Hematopoietic multipotent progenitor cell treated with erythropoietin and hydrocortisone succinate and interleukin-3 and kit ligand, for 15 days (in vitro differentiated cells): ENCODE results near the gene ACMSD.
"Not testable (repeated sequence)": the region's sequence is repeated elsewhere in the genome, so short reads cannot be mapped to it uniquely, and the experiment has no call there.

Source experiments
- DNase-seq: peaks from one replicate; pipeline ENCODE4 v3.0.0-alpha.2; 2015; ENCODE audit warnings: low spot score

The ACMSD gene

DNA sequence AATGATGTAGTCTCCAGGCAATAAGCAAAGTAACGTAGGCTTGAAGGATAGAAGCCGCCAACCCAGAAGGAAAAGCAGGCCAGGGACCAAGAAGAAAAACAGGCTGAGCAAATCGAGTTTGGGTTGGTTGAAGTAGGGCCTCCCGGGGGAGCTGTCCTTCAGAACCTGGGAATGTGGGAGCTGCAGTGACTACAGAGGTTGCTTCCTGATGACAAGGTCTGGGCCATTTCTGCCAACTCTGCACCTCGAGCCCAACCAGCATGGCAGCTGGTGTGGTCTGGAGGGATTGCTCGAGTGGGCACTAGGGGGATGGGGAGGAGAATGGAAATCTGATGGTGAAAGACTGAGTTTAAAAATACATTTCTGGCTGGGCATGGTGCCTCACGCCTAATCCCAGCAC, 14.1 kb downstream of the ACMSD start:
- DNase-seq = no peak

DNA sequence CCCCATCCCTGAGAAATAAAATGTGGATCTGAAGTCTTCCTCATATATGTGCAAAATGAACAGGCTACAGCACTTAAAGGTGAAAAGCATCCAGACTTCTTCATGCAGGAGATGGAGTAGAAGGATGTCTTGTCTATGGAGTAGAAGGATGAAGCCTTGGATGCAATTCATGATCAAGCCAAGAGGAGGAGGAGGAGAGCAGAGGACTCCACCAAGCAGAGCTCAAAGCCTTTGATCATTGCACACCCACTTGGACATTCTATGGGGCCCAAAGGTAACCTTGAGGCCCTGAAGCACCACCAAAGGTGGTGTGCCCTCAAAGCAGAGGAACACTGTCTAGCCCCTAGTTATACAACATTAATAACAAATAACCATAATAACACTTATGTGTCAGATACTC, 17.3 kb downstream of the ACMSD start:
- no peak for DNase-seq

DNA sequence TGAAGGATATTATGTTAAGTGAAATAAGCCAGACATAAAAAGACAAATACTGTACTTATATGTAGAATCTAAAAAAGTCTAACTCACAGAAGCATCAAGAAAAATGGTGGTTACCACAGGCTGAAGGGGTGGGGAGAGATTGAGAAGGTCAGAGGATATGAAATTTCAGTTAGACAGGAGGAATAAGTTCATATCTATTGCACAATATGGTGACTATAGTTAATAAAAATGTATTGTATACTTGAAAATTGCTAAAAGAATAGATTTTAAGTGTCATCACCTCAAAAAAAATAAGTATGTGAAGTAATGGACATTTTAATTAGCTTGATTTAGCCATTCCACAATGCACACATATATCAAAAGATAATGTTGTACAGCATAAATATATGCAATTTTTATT, 19.8 kb downstream of the ACMSD start:
- DNase-seq = no peak

DNA sequence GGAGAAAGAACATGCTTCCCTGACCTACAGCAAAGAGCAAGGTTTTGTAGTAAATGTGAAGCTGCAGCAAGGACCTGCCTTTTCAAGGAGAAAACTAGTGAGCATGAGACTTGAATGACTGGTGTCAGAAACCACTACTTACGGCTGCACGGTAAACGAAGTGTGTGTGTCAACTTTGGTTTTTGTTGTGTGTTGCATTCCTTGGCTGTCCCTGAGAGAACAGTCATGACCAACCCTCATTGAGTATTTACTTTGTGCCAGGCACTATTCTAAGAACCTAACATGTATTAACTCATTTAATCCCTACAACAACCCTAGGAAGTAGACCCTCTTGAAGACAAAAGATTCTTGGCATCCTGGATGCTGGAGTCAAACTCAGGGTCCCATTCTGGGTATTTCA, 22.8 kb downstream of the ACMSD start:
- no peak for DNase-seq

DNA sequence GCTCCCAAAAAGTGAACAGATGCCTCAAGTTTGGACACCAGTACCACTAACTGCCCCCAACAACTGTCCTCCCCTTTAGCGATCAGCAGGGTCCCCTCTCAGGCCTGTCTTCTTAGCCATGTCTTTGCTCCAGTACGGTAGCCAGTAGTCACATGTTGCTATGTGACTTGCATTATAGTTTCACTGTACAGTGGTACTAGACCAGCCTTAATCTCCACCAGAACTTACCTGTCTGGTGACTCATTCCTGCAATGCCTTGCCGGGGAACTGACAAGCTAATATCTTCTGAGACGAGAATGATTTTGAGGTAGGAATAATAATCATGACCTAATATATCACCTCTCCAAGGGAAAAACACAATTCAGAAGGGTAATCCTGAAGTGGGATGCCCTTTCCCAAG, 23.7 kb downstream of the ACMSD start:
- DNase-seq = no peak

DNA sequence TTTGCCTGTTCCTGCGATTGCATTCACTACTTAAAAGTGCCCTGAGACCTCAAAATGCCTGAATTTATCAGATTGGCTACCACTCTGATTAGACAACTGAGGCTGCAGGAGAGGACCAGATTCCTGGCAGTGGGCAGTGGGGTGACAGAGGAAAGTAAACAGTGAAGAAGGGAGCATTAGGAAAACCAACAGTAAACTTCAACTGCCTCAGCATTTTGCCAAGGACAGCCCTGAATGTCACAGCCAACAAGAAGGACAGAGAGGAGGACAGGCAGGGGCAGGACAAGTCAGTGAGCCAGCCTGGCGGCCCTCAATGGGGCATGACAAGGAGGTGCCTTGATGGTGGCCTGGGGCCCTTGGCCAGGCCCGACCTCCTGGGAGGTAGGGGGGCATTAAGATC, 24.3 kb downstream of the ACMSD start:
- DNase-seq = no peak

DNA sequence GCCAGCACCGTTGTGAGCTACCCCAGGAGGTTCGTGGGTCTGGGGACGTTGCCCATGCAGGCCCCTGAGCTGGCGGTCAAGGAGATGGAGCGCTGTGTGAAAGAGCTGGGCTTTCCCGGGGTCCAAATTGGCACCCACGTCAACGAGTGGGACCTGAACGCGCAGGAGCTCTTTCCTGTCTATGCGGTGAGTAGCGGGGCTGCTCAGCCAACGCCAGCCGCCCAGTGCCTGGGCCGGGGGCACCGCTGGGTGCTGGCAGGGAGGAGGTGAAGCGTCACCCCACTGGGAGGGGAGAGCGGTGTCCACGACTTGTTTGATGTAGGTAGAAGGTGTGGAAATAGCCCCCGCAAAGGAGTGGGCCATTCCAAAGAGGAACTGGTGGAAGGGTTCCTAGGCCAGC, 25.0 kb downstream of the ACMSD start:
- DNase-seq = no peak

DNA sequence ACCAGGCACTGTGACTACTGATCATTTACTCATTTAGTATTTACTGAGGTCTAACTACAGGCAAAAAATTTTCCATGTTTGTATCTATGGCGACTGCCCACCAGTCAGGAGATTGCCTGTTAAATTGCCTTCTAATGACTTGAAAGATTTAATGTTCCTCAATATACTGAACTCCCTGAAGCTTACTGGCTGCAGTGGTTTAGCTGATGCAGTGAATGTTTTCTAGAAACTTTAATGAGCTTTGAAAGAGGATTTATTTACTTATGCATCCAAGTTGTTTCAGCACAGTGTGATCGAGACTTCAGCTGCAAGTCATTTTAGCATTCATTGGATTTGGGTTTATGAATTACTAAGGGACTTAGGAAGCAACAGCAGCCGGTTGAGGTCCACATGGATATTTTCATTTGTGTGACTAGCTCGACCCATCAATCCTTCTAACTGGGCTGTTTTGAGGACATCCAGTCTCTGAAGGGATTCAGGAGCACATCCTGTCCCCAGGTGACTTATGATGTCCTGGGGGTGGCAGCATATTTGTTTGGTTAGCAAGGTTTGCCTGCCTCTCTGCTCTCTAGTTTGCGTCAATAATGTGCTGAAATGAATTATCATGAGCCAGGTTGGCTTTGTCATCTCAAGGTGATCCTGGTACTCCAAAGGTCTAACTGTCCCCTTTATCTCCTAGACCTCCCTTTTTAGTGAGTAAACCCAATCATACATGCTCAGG, 26.8 kb downstream of the ACMSD start:
- DNase-seq = no peak

DNA sequence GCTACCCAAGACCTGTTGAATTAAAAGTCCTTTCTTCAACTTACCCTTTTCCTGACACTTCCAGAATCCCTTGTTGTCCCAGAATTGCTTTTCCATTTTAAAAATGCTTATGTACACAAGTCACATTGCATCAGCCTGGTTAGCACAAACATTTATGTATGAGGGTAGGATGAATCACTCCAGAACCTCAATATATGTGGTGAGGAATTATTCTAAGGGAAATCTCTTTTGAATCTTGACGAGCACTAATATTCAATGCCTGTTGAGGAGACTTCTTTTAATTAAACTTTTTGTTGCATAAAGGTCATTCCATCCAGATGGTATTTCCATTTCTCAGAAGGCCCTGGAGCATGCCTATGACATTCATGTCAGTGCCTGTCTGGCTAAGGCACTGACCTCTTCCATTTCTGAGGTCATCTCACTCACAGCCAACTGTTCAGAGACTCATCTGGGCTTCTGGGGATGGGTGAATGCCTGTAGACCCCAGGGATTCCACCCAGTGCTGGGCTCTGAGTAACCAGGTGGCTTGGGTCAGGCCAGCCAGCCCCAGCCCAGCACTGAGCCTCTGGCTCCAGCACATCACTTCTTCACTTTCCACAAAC, 28.2 kb downstream of the ACMSD start:
- no peak for DNase-seq

DNA sequence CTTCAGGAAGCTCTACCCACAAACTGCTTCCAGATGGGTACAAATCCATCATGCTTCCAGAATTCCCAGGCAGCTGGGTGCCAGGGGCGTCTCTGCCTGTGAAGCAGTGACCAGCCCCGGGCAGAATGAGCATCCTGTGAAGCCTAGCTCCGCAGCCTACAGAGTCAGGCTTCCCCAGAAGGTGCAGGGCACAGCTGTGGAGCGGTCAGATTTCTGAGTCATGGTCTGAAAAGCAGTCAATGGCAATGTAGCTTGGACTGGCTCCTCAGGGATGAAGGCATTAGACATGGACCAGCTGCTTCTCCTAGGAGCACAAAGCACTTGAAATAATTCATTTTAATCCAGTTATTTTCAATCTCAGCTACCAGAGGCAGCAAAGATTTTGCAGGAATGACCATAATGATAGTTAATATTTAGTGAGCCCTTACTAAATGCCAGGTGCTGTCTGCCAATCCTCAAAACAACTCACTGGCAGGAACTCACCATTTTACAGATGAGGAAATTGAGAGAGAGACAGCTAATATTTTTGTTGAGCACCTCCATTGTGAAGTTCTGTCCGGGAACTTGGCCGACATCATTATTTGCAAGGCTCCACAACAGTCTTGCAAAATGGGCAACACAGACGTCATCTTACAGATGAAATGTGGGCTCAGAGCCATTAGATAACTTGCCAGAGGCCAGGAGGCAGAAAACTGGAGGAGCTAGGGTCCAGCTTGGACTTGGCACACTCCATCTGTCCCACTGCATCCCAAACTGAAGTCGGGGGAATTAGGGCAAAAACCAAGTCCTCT, 31.7 kb downstream of the ACMSD start:
- DNase-seq = no peak

DNA sequence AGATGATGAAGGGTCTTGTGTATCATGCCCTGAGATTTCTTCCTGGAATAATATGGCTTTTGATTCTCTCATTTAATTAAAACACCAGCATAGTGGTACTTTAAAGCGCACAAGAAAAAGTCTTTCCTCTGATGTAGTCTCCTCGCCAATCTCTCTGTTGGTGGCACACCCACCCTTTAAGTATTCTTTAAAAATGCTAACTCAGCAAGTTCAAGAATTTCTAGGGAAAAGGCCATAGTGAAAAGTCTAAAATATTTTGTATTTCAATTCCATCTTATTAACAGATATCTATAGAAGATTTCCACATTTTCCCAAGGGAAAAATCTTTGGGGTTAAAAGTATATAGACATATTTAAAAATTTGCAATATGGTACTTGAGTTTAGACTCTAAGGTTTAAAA, 34.7 kb downstream of the ACMSD start:
- no peak for DNase-seq

DNA sequence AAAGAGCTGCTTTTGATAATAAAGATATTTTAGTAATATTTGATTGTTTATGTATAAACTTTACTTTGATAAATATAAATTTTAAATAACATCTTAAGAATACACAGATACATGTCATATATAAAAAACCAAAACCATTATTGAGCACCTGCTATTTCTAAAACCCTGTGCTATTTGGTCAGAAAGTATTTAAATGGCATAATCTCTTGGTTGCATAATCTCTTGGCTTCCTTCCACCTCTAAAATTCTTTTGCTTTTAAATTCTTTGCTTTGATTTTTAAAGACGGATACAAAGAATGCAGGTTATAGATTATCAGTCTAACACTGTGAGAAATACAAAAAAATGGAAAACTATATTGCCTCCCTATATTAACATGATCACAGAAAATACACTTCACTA, 36.9 kb downstream of the ACMSD start:
- no peak for DNase-seq

DNA sequence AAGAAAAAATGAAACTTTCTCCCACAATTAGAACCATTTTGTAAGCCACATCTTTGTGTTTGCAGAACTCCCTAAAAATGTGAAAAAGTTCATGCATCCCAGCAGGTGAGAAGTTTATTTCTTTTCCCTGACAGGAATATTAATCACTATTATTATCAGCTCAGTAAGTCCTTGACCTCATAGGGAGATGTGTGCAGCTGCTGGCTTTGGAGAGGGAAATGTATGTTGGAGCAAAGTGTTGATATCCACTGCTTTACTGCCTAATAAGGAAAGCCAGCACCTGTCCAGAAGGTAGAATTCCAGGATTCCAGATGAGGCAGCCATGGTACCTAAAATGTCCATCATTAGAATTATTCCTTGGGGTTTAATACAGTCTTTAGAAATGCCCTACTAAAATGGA, 44.4 kb downstream of the ACMSD start:
- no peak for DNase-seq

DNA sequence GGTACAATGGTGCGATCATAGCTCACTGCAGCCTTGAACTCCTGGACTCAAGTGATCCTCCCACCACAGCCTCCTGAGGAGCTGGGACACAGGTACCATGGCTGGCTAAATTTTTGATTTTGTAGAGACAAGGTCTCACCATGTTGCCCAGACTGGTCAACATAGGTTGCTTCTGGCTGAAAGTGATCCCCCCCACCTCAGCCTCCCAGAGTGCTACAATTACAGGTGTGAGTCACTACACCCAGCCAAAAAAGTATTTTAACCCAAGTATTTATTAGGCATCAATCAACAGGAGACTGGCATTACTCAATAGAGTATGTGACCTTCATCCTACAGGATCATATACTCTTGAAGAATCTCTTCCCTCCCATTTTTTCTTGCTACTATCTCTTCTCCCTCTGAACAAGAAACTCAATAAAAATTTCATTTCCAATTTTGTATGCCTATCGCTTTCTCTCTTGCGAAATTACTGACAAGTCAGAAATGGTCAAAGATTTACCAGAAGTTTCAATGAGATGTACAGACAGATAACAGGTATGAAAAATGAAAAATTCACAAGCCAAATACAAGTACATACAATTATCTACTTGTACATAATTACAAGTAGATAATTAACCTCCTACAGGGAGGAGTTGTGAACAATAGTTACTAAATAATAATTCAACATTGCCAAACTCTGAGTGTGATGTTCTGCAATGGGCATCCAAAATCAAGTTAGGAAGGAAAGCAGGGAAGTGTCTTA, 45.3 kb downstream of the ACMSD start:
- no peak for DNase-seq

DNA sequence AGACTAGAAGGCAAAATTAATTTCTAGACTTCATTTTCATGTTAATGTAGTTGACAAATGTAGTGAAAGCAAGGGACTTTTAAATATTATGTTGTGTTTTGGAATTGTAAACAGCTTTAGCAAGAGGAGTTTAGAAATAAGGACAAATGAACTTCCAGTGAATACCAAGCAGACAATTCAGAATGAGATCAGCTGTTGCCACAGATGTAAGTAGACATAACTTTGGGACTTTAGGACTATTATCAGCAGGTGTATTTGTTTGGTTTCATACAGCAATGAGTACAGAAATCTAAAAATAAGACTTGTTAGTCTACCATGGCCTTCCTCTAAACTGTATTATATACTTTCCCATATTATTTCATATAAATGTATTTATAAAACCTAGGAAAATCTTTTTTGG, 46.0 kb downstream of the ACMSD start:
- no peak for DNase-seq

DNA sequence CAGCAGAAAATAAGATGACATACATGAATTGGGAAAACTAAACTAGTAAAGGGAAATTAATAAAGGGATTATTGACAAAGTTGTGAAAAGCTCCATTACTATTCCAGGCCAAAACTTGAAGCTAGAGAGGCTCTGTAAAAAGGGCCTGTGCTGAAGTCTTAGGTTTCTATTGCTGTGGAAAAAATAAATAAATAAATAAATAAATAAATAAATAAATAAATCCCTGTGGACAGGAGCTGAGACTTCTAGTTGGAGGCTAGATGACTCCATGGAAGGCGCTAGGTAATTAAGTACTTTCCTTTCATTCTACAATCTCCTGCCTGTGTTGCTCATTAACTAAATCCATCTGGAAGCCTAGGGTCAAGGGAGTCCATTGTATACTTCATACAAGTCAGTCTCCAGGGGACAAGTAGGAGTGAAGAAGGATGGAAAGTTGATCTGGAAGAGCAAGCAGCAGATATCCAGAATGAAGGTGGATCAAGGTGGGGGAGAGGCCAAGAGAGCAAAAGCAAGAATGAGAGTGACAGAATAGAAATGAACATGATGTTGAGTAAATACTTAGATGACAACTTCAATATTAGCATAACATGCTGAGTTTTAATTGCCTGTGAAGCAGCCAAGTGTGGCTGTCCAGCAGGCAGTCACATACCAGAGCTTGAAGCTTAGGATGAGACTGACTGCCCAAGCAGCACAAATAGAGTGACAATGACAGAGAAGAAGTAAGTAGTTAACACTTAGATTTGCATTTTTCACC, 54.0 kb downstream of the ACMSD start:
- no peak for DNase-seq

DNA sequence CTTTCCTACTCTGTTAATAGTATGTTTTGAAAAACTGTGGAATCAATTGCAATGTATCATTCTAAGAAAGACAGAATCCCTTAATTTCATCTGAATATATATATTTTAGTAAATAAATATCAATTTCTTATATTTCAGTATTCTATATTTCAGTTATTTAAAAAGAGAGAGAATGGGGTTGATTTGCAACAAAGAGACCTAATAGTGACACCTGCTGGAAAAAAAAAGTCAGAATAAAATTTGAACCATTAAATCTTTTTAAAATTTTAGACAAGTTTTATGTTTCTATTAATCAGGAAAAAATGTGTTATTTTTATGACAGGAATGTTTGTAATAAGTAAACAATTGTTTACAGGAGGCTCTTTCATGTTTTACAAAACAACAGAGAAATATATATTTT, 59.5 kb downstream of the ACMSD start:
- DNase-seq = no peak

DNA sequence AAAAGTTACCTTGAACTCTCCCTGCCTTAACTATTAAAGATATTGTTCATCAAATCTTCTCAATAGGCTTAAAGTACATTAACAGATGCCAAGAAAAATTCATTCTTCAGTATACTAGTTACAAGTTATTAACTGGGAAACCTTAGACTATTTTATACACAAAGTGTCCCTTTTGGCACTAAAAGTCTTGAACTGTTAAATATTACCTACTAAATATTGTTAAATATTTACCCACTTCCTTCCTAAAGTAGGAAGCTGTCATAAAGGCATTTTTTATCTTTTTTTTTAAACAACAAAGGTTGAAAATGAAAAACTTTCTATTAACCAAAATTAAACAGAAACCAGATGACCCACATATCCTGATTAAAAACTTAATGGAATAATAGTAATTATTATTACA, 60.8 kb downstream of the ACMSD start:
- no peak for DNase-seq

DNA sequence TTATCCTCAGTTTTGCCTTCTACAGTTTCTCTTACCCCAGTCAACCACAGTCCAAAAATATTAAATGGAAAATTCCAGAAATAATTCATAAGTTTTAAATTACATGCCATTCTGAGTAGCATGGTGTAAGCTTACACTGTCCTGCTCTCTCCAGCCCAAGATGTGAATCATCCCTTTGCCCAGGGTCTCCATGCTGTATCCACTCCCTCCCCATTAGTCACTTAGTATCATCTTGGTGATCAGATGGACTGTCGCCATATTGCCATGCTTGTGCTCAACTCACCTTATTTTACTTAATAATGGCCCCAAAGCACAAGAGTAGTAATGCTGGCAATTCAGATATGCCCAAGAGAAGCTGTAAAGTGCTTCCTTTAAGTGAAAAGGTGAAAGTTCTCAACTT, 61.7 kb downstream of the ACMSD start:
- DNase-seq = no peak

DNA sequence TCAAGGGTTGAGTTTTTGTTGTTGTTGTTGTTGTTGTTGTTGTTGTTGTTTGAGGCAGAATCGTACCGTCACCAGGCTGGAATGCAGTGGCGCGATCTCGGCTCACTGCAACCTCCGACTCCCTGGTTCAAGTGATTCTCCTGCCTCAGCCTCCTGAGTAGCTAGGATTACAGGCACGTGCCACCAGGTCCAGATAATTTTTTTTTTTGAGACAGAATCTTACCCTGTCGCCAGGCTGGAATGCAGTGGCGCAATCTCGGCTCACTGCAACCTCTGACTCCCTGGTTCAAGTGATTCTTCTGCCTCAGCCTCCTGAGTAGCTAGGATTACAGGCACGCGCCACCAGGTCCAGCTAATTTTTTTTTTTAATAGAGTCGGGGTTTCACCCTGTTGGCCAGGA, 65.3 kb downstream of the ACMSD start:
- DNase-seq = not testable (repeated sequence)

DNA sequence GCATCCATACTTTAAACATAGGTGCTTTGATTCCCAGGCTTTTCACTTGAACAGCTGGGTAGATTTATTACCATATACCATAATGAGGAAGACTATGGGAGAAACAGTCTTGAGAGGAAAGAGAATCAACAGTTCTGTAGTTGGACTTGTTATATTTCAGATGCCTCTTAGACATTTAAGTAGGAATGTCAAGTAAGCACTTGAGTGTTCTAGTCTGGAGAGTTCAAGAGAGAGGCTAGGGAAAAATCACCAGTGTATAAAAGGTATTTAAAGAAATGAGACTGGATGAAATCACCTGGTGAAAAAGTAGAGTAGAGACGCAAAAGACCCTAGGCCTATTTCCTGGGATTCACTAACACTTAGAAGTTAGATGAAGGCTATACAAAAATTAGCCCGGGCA, 66.8 kb downstream of the ACMSD start:
- no peak for DNase-seq

DNA sequence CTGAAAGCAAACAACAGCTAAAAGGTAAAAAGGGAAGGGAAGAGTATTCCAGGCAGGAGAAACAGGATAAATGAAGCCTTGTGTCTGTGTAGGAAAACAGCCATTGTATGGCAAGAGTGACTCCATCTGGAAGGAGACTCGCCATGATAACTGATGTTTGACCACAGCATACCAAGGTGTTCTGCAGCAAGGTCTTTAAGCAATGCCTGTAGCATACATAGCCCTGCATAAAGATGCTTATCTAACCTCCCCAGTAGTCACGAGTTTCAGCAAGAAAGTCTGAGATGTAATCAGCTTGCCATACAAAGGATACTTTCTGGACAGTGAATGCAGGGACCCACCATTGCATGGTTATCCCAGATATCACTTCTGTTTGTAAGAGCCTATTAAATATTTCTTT, 68.3 kb downstream of the ACMSD start:
- DNase-seq = no peak
